ENCODE measurements around the gene DCP1A.
"Not testable (repeated sequence)": the region's sequence is repeated elsewhere in the genome, so short reads cannot be mapped to it uniquely, and the experiment has no call there.

Gene DCP1A

DNA sequence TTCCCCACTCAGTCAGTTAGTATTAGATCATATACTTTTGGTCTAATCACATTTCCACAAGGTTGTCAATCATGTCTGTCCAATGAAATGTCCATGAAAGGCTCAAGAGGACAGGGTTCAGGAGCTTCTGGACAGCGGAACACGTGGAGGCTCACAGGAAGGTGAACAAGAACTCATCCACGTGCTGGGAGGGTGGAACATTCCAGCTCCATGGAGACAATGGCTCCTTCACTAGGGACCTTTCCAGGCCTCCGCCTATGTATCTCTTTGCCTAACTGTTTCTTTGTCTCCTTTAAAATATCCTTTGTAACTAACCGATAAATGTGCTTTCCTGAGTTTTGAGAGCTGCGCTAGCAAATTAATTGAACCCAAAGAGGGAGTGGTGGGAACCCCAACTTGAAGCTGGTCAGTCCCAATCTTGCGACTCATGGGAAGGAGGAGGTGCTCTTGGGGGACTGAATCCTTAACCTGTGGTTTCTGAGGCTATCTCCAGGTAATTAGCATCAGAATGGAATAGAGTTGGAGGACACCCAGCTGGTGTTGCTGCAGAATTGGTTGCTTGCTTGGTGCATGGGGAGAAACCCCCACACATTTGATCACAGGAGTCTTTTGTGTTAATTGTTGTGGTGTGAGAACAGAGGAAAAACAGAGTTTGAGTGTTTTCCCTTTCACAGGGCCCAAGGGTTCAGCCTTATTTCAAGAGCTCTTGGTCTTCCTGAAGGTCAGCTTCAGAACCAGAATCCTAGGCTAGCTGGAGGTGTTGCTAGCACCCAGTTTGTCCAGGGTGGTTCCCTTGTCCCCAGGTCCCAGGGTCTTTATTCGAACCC lies 88.5 kb downstream of the DCP1A start:
- Histone ChIP-seq H3K4me1 (ENCODE audit: control insufficient read depth, insufficient read depth, low read length) (peaks cover 5% of the 10 kb centered on the region), H3K27me3 (ENCODE audit: control insufficient read depth, insufficient read depth, low read length) (no peaks in the 10 kb centered on the region), H3K27ac (ENCODE audit: low read depth, low read length) (no peak overlapping the region), H3K4me3 (ENCODE audit: low read length) (no peak overlapping the region), H3K36me3 (ENCODE audit: control insufficient read depth, insufficient read depth, low read length) (no peaks in the 10 kb centered on the region), H3K9ac (ENCODE audit: low read length) (no peak overlapping the region)

GRCh38 chr3:53257465-53257864 lies 89.9 kb downstream of the DCP1A start:
- H3K9ac ChIP-seq (ENCODE audit: low read length) = no peak overlapping the region
- H3K4me3 ChIP-seq (ENCODE audit: low read length) = no peak overlapping the region
- peaks cover 7% of the 10 kb centered on the region for H3K4me1 ChIP-seq (ENCODE audit: control insufficient read depth, insufficient read depth, low read length)
- H3K27me3 ChIP-seq (ENCODE audit: control insufficient read depth, insufficient read depth, low read length) = no peaks in the 10 kb centered on the region
- no peaks in the 10 kb centered on the region for H3K36me3 ChIP-seq (ENCODE audit: control insufficient read depth, insufficient read depth, low read length)
- no peak overlapping the region for H3K27ac ChIP-seq (ENCODE audit: low read depth, low read length)

GRCh38 chr3:53256704-53257055 lies 90.7 kb downstream of the DCP1A start:
- Histone ChIP-seq H3K27me3 (ENCODE audit: control insufficient read depth, insufficient read depth, low read length) (no peaks in the 10 kb centered on the region), H3K27ac (ENCODE audit: low read depth, low read length) (no peak overlapping the region), H3K4me3 (ENCODE audit: low read length) (no peak overlapping the region), H3K9ac (ENCODE audit: low read length) (no peak overlapping the region), H3K4me1 (ENCODE audit: control insufficient read depth, insufficient read depth, low read length) (peaks cover 7% of the 10 kb centered on the region), H3K36me3 (ENCODE audit: control insufficient read depth, insufficient read depth, low read length) (no peaks in the 10 kb centered on the region)

DNA sequence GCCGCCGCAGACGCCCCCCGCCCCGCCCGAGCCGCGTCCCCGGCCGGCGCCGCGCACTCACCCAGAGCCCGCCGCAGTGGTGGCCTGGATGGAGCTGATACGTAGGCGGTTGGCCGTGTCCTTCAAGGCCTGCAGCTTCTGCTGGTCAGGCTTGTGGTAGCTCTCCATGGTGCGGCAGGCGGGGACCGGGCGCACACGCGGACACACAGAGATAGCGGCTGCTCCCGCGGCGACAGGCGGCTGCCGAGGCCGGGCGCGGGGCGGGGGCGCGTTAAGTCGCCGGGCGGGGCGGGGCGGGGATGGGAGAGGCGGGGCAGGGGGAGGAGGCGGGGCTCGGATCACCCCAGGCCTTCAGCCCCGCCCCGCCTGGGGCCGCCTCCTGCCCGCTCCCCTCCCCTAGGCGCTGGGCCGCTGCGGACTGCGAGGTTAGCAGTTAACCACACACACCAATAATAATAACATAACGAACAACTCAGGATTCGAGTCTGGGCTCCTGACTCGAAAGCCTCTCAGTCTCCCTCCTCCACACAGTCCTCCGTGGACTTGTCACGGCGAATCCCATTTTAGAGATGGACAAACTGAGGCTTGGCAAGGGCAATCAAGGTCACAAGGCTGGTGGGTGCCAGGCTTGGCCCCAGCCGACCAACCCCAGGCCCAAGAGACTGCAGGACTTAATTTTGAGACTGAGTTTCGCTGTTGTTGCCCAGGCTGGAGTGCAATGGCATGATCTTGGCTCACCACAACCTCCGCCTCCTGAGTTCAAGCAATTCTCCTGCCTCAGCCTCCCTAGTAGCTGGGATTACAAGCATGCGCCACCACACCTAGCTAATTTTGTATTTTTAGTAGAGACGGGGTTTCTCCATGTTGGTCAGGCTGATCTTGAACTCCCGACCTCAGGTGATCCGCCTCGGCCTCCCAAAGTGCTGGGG lies 91.3 kb downstream of the DCP1A start, which contains the start of gene TKT:
Gene TKT, minus strand, starts transcription at position 248 of the 929 bp plus-strand sequence. Its CDS starts 80 bp downstream, at position 168.
- Histone ChIP-seq H3K36me3 (ENCODE audit: control insufficient read depth, insufficient read depth, low read length) (no peaks in the 10 kb centered on the region), H3K9ac (ENCODE audit: low read length) (peak within 1 kb of the TSS; percentile 38), H3K4me3 (ENCODE audit: low read length) (peak within 1 kb of the TSS; percentile 73), H3K27ac (ENCODE audit: low read depth, low read length) (peak within 1 kb of the TSS; percentile 86), H3K27me3 (ENCODE audit: control insufficient read depth, insufficient read depth, low read length) (no peaks in the 10 kb centered on the region), H3K4me1 (ENCODE audit: control insufficient read depth, insufficient read depth, low read length) (peaks cover 7% of the 10 kb centered on the region)

DNA sequence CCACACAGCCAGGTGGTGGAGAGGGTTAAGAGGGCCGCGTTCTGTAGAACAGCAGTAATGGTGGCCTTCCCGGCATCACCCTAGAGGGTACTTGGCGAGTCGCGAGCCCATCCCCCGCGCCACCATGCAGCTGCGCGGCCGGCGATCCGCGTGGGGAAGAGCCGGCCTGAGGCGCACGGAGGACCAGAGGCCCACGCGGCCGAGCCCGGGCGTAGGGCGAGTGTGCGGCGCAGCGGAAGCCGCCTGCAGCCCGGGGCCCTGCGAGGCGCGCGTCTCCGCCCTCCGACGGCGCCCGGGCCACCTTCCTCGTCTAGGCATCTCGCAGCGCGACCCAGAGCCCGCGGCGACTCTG lies 91.9 kb downstream of the DCP1A start:
- Histone ChIP-seq H3K27me3 (ENCODE audit: control insufficient read depth, insufficient read depth, low read length) (no peaks in the 10 kb centered on the region), H3K9ac (ENCODE audit: low read length) (peak overlapping the region; percentile 38), H3K4me3 (ENCODE audit: low read length) (peak overlapping the region; percentile 73), H3K27ac (ENCODE audit: low read depth, low read length) (peak overlapping the region; percentile 71), H3K36me3 (ENCODE audit: control insufficient read depth, insufficient read depth, low read length) (no peaks in the 10 kb centered on the region), H3K4me1 (ENCODE audit: control insufficient read depth, insufficient read depth, low read length) (peaks cover 7% of the 10 kb centered on the region)

- Histone ChIP-seq H3K4me3 (ENCODE audit: low read length) (peak overlapping the region; percentile 73), H3K9ac (ENCODE audit: low read length) (peak overlapping the region; percentile 38), H3K27ac (ENCODE audit: low read depth, low read length) (peak overlapping the region; percentile 71), H3K27me3 (ENCODE audit: control insufficient read depth, insufficient read depth, low read length) (no peaks in the 10 kb centered on the region), H3K4me1 (ENCODE audit: control insufficient read depth, insufficient read depth, low read length) (peaks cover 7% of the 10 kb centered on the region), H3K36me3 (ENCODE audit: control insufficient read depth, insufficient read depth, low read length) (no peaks in the 10 kb centered on the region)
Measured at GRCh38 chr3:53254509-53255422, 92.6 kb downstream of the DCP1A start.

- Histone ChIP-seq H3K4me1 (ENCODE audit: control insufficient read depth, insufficient read depth, low read length) (peaks cover 7% of the 10 kb centered on the region), H3K36me3 (ENCODE audit: control insufficient read depth, insufficient read depth, low read length) (no peaks in the 10 kb centered on the region), H3K4me3 (ENCODE audit: low read length) (peak overlapping the region; percentile 73), H3K9ac (ENCODE audit: low read length) (no peak overlapping the region), H3K27me3 (ENCODE audit: control insufficient read depth, insufficient read depth, low read length) (no peaks in the 10 kb centered on the region), H3K27ac (ENCODE audit: low read depth, low read length) (no peak overlapping the region)
Measured at GRCh38 chr3:53253707-53254508, 93.4 kb downstream of the DCP1A start.

GRCh38 chr3:53252947-53253322 lies 94.4 kb downstream of the DCP1A start:
- not testable (repeated sequence) for H3K4me1 ChIP-seq (ENCODE audit: control insufficient read depth, insufficient read depth, low read length); H3K27me3 ChIP-seq (ENCODE audit: control insufficient read depth, insufficient read depth, low read length); H3K36me3 ChIP-seq (ENCODE audit: control insufficient read depth, insufficient read depth, low read length); H3K4me3 ChIP-seq (ENCODE audit: low read length); H3K9ac ChIP-seq (ENCODE audit: low read length); H3K27ac ChIP-seq (ENCODE audit: low read depth, low read length)

DNA sequence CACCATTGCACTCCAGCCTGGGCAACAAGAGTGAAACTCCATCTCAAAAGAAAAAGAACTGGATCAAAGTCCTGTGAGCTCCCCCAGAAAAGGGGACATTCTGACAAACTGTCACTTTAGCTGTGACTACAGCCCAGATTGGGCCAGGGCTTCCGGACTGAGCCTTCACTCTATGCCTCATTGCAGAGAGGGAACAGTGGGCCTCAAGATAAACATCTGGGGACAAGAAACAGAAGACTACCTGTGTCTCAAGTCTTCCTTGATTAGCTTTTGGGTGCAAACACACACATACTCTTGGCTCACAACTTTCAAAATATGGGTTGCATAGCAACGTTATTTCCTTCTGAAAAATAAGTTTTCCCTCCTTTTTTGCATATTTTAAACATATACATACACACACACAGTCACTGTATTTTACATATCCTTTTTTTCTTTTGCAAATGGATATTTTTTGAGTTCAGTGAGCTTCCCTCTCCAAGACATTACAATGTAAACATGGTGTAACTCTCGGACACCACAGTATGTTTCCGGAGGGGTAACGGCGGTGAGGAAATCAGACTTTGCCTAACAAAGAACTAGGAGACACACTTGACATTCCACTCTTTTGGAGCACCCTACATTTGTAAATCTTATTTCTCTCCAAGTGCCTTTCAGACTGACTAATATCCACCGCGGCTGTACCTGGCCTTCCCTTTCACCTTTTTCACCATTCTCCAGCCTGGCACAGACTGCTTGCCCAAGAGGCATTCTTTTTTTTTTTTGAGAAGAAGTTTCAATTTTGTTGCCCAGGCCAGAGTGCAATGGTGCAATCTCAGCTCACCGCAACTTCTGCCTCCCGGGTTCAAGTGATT lies 95.0 kb downstream of the DCP1A start:
- H3K27me3 ChIP-seq (ENCODE audit: control insufficient read depth, insufficient read depth, low read length) = no peaks in the 10 kb centered on the region
- no peaks in the 10 kb centered on the region for H3K36me3 ChIP-seq (ENCODE audit: control insufficient read depth, insufficient read depth, low read length)
- H3K27ac ChIP-seq (ENCODE audit: low read depth, low read length) = no peak overlapping the region
- H3K9ac ChIP-seq (ENCODE audit: low read length) = no peak overlapping the region
- peaks cover 7% of the 10 kb centered on the region for H3K4me1 ChIP-seq (ENCODE audit: control insufficient read depth, insufficient read depth, low read length)
- no peak overlapping the region for H3K4me3 ChIP-seq (ENCODE audit: low read length)

DNA sequence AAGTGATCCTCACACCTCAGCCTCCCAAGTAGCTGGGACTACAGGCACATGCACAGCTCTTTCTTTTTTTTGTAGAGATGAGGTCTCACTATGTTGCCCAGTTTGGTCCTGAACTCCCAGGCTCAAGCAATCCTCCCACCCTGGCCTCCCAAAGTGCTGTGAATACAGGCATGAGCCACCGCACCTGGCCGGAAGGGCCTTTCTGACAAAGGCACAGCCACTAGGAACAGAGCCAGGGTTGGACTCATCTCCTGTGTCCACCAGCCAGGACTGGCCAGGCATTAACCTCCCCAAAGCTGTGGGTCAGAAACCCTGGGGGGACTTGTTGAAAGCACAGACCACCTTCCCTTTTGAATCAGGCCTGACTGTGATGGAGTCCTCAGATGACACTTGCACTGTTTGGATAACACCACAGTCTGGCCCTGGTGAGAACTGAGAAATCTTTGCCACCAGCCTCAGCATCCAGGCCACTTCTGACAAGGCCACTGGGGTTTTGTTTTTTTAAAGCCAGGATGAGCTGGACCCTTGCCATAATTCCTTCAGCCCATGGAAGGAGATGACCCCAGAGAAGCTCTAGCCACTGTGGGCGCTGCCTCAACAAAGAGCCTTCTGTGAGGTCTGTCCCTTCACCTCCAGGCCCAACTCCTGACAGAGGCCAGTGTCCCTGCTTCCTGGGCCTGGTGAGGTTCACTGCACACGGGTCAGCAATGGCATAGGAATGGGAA lies 96.3 kb downstream of the DCP1A start:
- Histone ChIP-seq H3K27me3 (ENCODE audit: control insufficient read depth, insufficient read depth, low read length) (no peaks in the 10 kb centered on the region), H3K27ac (ENCODE audit: low read depth, low read length) (no peak overlapping the region), H3K36me3 (ENCODE audit: control insufficient read depth, insufficient read depth, low read length) (no peaks in the 10 kb centered on the region), H3K4me1 (ENCODE audit: control insufficient read depth, insufficient read depth, low read length) (peaks cover 7% of the 10 kb centered on the region), H3K4me3 (ENCODE audit: low read length) (no peak overlapping the region), H3K9ac (ENCODE audit: low read length) (no peak overlapping the region)
